DOHH2 (cell line): Measurements from ENCODE around the gene SUGT1.

Source experiments
- CTCF ChIP-seq: fragments of 200-600 bp; sonication (generic); IDR thresholded peaks from one replicate; pipeline ENCODE4 v1.5.1; 2014; ENCODE audit warnings: antibody characterized with exemption, mild to moderate bottlenecking, low read depth, low read length; ENCODE audit not compliant: poor library complexity, severe bottlenecking
- EZH2phosphoT487 ChIP-seq: fragments of 200-600 bp; sonication (generic); IDR thresholded peaks from 2 replicates; pipeline ENCODE4 v1.6.1; 2017; ENCODE audit warnings: borderline replicate concordance, mild to moderate bottlenecking, antibody characterized with exemption, low read length, moderate library complexity, mixed read lengths

GRCh38 chr13:52707375-52707774 lies 54.7 kb downstream of the SUGT1 start:
- TF ChIP-seq CTCF, result no peak
- no peak for TF ChIP-seq EZH2phosphoT487
